ENCODE data around the gene C6orf120.

The C6orf120 gene

DNA sequence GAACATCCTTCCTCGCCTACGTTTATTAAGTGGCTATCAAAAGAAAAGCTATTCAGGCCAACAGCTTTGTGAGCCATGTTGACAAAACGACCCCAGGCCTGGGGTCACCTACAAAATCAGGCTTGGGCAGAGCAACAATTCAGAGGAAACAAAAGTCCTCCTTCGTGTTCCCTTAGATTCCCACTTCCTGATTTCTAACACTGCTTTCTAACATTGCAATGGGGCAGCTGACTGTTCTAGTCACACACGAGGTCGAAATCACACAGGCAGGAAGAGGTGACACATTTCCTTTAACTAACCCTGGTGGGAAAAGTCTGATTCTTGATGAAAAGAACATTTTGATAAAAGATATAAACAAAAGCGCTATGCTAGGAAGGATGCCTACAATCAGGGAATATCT is 32.0 kb upstream of the C6orf120 start:
- H3K9me2 ChIP-seq (replicated peaks; ENCODE audit: control insufficient read depth, low read length), result no peaks in the 10 kb centered on the region
- peaks cover 65% of the 10 kb centered on the region for H3K36me3 ChIP-seq (ENCODE audit: control insufficient read depth, low read length)
- no peaks in the 10 kb centered on the region for H3F3A ChIP-seq (ENCODE audit: control insufficient read depth, insufficient read depth)
- no peaks in the 10 kb centered on the region for H3K79me2 ChIP-seq (ENCODE audit: control insufficient read depth, low read length)
- H3K9me3 ChIP-seq (ENCODE audit: control insufficient read depth, insufficient read depth, low read length), result no peaks in the 10 kb centered on the region
- H3K4me2 ChIP-seq (ENCODE audit: low read length), result no peak overlapping the region
- H3K27me3 ChIP-seq (ENCODE audit: control insufficient read depth, low read length), result no peaks in the 10 kb centered on the region
- TF ChIP-seq, protein P1, sequence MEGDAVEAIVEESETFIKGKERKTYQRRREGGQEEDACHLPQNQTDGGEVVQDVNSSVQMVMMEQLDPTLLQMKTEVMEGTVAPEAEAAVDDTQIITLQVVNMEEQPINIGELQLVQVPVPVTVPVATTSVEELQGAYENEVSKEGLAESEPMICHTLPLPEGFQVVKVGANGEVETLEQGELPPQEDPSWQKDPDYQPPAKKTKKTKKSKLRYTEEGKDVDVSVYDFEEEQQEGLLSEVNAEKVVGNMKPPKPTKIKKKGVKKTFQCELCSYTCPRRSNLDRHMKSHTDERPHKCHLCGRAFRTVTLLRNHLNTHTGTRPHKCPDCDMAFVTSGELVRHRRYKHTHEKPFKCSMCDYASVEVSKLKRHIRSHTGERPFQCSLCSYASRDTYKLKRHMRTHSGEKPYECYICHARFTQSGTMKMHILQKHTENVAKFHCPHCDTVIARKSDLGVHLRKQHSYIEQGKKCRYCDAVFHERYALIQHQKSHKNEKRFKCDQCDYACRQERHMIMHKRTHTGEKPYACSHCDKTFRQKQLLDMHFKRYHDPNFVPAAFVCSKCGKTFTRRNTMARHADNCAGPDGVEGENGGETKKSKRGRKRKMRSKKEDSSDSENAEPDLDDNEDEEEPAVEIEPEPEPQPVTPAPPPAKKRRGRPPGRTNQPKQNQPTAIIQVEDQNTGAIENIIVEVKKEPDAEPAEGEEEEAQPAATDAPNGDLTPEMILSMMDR (IDR thresholded peaks at IDR 0.05; ENCODE audit: low read depth, low read length, poor library complexity, severe bottlenecking), result no peak
- no peak for TF ChIP-seq EZH2phosphoT487 (IDR thresholded peaks at IDR 0.05; ENCODE audit: borderline replicate concordance, low read length)
- no peaks in the 10 kb centered on the region for H3K4me1 ChIP-seq (ENCODE audit: control insufficient read depth, low read length)
- 0 out of 2 replicates have a peak, but pooled peaks cover 4% of the 10 kb centered on the region for H4K20me1 ChIP-seq (ENCODE audit: control insufficient read depth, insufficient read depth, low read depth, low read length)
- H3K27ac ChIP-seq (ENCODE audit: low read depth, low read length), result no peak overlapping the region
- H3K4me3 ChIP-seq (ENCODE audit: low read length), result no peak overlapping the region

DNA sequence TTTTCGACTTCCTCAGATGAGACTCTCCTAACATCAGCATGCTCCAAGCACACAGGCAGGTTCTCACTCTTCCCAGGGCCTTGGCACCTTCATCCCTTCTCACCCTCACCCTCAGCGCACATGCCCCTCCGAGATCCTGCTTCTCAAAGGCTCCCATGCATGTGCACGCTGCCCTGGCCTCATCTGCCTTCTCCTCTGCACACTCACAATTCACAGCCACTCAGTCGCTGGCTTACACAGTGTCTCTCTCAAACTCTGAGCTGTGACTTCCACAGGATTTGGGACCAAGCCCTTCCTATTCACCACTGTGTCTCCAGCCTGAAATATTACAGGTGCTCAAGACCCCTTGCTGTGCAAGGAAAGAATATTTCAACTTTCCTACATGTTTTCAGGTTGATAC is 30.4 kb upstream of the C6orf120 start:
- Histone ChIP-seq H3K9me3 (ENCODE audit: control insufficient read depth, insufficient read depth, low read length) (no peaks in the 10 kb centered on the region), H3K4me3 (ENCODE audit: low read length) (no peak overlapping the region), H3K27me3 (ENCODE audit: control insufficient read depth, low read length) (no peaks in the 10 kb centered on the region), H3K9me2 (replicated peaks; ENCODE audit: control insufficient read depth, low read length) (no peaks in the 10 kb centered on the region), H3K27ac (ENCODE audit: low read depth, low read length) (no peak overlapping the region), H3K36me3 (ENCODE audit: control insufficient read depth, low read length) (peaks cover 51% of the 10 kb centered on the region), H3K4me2 (ENCODE audit: low read length) (no peak overlapping the region), H3K79me2 (ENCODE audit: control insufficient read depth, low read length) (no peaks in the 10 kb centered on the region), H3F3A (ENCODE audit: control insufficient read depth, insufficient read depth) (no peaks in the 10 kb centered on the region), H3K4me1 (ENCODE audit: control insufficient read depth, low read length) (no peaks in the 10 kb centered on the region), H4K20me1 (ENCODE audit: control insufficient read depth, insufficient read depth, low read depth, low read length) (0 out of 2 replicates have a peak, but pooled peaks cover 4% of the 10 kb centered on the region)
- TF ChIP-seq, protein P1 (IDR thresholded peaks at IDR 0.05; ENCODE audit: low read depth, low read length, poor library complexity, severe bottlenecking), result no peak
- no peak for TF ChIP-seq EZH2phosphoT487 (IDR thresholded peaks at IDR 0.05; ENCODE audit: borderline replicate concordance, low read length)

DNA sequence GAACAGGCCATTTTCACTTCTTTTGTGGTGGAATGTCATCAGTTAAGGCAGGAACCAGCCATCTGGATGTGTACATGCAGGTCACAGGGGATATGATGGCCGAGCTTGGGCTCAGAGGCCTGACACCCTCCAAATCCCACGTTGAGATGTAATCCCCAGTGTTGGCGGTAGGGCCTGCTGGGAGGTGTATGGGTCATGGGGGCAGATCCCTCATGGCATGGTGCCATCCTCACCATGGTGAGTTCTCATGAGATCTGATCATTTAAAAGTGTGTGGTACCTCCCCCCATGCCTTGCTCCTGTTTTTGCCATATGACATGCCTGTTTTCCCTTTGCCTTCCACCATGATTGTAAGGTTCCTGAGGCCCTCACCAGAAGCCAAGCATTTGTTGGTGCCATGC is 26.9 kb upstream of the C6orf120 start:
- no peaks in the 10 kb centered on the region for H3K79me2 ChIP-seq (ENCODE audit: control insufficient read depth, low read length)
- peaks cover 46% of the 10 kb centered on the region for H3K36me3 ChIP-seq (ENCODE audit: control insufficient read depth, low read length)

More for the DNA sequence above, 26.9 kb upstream of the C6orf120 start:
- no peak for TF ChIP-seq EZH2phosphoT487 (IDR thresholded peaks at IDR 0.05; ENCODE audit: borderline replicate concordance, low read length)
- TF ChIP-seq, protein P1 (IDR thresholded peaks at IDR 0.05; ENCODE audit: low read depth, low read length, poor library complexity, severe bottlenecking), result no peak
- Histone ChIP-seq H3K4me3 (ENCODE audit: low read length) (no peak overlapping the region), H3K4me1 (ENCODE audit: control insufficient read depth, low read length) (no peaks in the 10 kb centered on the region), H3K9me3 (ENCODE audit: control insufficient read depth, insufficient read depth, low read length) (no peaks in the 10 kb centered on the region), H3K9me2 (replicated peaks; ENCODE audit: control insufficient read depth, low read length) (no peaks in the 10 kb centered on the region), H3K27me3 (ENCODE audit: control insufficient read depth, low read length) (no peaks in the 10 kb centered on the region), H4K20me1 (ENCODE audit: control insufficient read depth, insufficient read depth, low read depth, low read length) (0 out of 2 replicates have a peak, but pooled peaks cover 4% of the 10 kb centered on the region), H3K4me2 (ENCODE audit: low read length) (no peak overlapping the region), H3K27ac (ENCODE audit: low read depth, low read length) (no peak overlapping the region), H3F3A (ENCODE audit: control insufficient read depth, insufficient read depth) (no peaks in the 10 kb centered on the region)
